ENCODE measurements around the gene LONP1. TPM values are rescaled to one million over a fixed set of nuclear protein-coding genes. Genes with fewer than 3 reads are reported as not detected.
A peak's percentile ranks its signal among the peaks of the same experiment; 100 is the strongest.

The LONP1 gene
- total and polyA plus RNA-seq, 5 experiments from 2014 or later = 19.9 to 75.3 (median 45.5) TPM

DNA sequence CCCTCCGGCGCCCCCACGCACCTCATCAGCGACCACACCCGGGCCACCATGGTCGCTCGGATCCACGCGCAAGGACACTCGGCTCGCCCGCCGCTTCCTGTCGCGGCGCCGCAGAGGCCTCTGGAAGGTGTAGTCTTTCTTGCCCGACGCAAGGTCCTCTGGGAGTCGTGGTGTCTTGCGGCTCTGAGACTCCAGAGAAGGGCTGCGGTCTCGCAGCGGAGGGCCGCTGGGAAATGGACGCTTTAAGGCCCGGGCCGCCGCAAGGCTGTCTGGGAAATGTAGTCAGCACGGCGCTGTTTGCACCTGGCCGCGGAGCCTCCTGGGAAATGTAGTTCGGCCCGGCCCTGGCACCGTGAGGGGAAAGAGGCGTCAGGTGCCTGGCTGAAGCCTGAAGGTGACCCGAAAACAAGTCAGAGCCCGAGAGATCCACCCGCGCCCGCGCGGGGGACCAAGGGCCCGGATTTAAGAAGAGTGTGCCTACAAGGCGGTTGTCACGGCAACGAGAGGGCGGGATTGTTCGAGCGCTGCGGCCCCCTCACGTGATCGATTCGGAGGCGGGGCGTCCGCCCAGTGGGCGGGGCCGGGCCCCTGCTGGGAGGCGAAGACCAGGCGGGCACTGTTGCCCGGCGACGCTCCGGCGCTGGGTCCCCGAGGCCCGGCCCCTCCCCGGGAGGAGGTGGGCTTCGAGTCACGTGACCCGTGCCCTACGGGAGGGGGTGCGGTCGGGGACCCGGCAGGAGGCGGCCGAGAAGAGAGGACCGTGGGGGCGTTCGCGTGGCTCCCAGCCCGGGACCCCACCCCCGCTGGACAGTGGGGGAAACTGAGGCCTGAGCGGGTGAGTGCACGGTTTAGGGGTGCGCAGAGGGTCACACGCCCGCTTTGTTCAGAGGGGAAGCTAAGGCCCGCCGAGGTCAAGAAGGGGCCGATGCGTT lies 39.2 kb downstream of the LONP1 start, which contains the start of the genes HSD11B1L and MICOS13:
TSS of gene HSD11B1L (plus strand) at position 591 of the 932 bp plus-strand sequence. CDS start 3,806 bp downstream, outside the sequence.
TSS of gene MICOS13 (minus strand) at position 80 of the 932 bp plus-strand sequence. CDS start at position 50, 30 bp downstream.
- Mint-ChIP-seq H3K27me3 (peaks cover 0 to 3% (median 0%) of the 10 kb centered on the region in 5 donors), H3K9me3 (no peaks in the 10 kb centered on the region), H3K4me3 (peak within 1 kb of the TSS; percentile 87 to 97 (median 92)), H3K36me3 (no peaks in the 10 kb centered on the region), H3K27ac (peak within 1 kb of the TSS; percentile 93 to 100 (median 99)), H3K4me1 (peaks cover 19 to 36% (median 29%) of the 10 kb centered on the region in 4 donors)
- ATAC-seq (peak; percentile 96), DNase-seq (peak; percentile 96 to 100 (median 98))
- POLR2A ChIA-PET = interaction anchor here (0.6 to 2.9 kb wide), 5 partner anchors 10 to 1206 kb away, joined by 4 to 15 read pairs (median 6); partner anchors contain the start of genes CATSPERD, LONP1, RPL36 and SAFB

DNA sequence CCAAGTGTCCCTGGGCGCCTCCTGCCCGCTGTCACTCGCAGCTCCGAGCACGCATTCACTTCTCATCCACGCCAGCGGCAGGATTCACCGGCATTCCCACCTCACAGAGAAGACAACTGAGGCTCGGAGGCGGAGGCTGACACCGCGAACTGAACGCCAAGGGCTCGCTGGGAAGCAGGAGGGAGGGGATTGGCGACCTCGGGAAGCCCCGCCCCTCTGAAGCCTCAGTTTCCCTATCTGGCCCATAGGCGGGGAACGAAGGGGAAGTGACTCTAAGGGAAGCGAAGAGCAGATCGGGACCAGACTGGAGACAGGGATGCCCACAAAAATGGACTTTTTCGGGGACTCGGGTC lies 39.9 kb downstream of the LONP1 start:
- POLR2A ChIA-PET = interaction anchor here (1.5 to 2.9 kb wide), 3 partner anchors 10 to 57 kb away, joined by 6 to 15 read pairs (median 6); partner anchors contain the start of genes CATSPERD, LONP1, RPL36 and SAFB
- no peak for ATAC-seq
- Mint-ChIP-seq H3K27ac (peak overlapping the region; percentile 93 to 100 (median 99)), H3K36me3 (no peaks in the 10 kb centered on the region), H3K27me3 (peaks cover 0 to 3% (median 0%) of the 10 kb centered on the region in 5 donors), H3K4me3 (peak overlapping the region; percentile 86 to 97 (median 92)), H3K4me1 (peaks cover 18 to 36% (median 29%) of the 10 kb centered on the region in 4 donors), H3K9me3 (no peaks in the 10 kb centered on the region)
- DNase-seq = no peak

DNA sequence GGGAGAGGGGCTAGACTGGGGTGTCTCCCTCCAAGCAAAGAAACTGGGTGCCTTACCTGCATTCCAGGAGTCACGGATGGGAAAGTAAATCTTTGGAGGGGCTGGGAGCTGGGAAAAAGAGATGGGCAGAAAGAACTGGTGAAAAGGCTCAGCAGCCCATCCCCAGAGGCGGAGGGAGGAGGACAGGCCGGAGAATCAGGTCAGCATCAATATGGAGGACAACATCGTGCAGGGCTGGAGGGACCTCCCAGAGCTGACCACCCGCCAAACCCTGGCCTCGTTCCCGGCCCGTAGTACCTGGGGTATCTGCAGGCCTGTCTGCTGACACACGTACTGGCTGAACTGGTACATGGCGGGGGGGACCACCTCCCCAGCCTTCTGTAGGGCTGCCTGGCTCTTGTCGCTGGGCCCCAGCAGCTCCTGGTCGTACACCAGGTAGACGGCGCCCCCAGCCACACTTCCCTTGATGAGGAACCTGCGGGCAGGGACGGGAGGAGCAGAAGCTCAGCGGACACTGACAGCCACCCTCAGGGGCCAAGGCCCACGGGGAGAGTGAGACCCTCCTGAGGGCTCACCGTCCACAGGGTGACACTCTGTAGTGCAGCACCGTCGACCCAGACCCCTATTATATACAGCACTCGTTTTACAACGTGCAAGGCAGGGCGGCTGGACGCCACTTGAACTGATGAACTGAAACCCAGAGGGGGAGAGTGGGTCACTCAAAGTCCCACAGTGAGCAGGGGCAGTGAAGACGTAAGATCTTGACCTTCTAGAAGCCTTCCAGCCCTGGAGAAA lies 40.5 kb downstream of the LONP1 start:
- Mint-ChIP-seq H3K27ac (peak overlapping the region; percentile 93 to 100 (median 99)), H3K36me3 (no peaks in the 10 kb centered on the region), H3K27me3 (peaks cover 0 to 3% (median 0%) of the 10 kb centered on the region in 5 donors), H3K4me1 (peaks cover 18 to 36% (median 29%) of the 10 kb centered on the region in 4 donors), H3K9me3 (no peaks in the 10 kb centered on the region), H3K4me3 (peak overlapping the region; percentile 86 to 97 (median 92))
- no peak for ATAC-seq
- POLR2A ChIA-PET = interaction anchor here (1.5 to 2.9 kb wide), 3 partner anchors 11 to 57 kb away, joined by 6 to 15 read pairs (median 6); partner anchors contain the start of genes CATSPERD, LONP1, RPL36 and SAFB
- no peak for DNase-seq

DNA sequence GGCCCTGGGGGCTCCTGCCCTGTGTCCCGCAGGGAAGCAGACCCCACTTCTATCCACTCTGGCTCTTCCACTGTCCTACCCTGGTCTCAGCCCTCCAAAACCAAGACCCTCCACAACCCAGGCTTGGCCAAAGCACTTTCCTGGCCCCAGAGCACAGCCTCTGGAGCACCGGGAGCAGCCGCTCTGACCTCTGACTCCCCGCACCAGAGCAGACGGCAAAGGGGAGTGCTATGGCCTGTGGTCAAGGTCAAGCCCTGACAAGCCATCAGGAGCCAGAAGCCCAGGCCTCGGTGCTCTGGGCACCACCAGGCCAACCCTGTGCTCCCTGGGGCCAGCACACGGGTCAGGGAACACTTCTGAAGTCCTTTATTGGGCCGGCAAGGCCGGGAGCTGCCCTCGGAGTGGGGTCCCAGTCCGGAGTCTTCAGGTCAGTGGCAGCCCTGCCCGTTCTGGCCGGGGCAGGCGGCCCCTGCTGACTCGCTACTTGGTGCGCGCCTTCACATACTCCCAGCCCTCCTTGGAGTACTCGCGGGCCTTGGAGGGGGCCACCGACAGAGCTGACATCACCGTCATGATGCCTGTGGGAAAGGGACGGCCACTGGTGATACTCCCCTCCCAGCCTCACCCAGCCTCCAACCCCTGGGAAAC lies 41.8 kb downstream of the LONP1 start:
- H3K4me1 Mint-ChIP-seq = peaks cover 18 to 36% (median 29%) of the 10 kb centered on the region in 4 donors
- H3K36me3 Mint-ChIP-seq = no peaks in the 10 kb centered on the region
- no peaks in the 10 kb centered on the region for H3K9me3 Mint-ChIP-seq
- H3K27ac Mint-ChIP-seq = no peak overlapping the region
- peak overlapping the region in 2 of 10 donors; percentile 3 to 26 for H3K4me3 Mint-ChIP-seq
- ATAC-seq (no peak), DNase-seq (no peak)
- POLR2A ChIA-PET = interaction anchor here (0.5 kb wide), 2 partner anchors 21 to 81 kb away, joined by 3 to 4 read pairs; no protein-coding TSS in a partner anchor
- peaks cover 0 to 3% (median 0%) of the 10 kb centered on the region in 5 donors for H3K27me3 Mint-ChIP-seq

DNA sequence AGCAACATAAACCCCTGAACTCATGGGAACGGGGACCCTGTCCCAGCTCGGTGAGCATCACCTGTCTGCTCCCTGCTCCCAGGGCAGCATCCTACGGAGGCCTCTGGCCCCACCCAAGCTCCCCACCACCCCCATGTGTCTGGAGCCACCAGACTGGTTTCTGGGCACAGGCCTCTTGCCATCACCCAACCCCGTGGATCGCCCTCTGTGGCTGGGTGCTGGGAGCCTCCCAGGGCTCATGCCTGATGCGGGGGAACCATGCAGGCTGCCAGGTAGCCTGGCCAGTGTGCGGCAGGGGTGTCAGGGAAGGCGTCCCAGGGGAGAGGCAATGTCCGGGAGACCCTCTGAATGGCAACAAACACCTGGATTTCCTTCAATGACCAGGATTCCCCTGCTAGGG lies 42.4 kb downstream of the LONP1 start:
- POLR2A ChIA-PET = interaction anchor here (1.0 kb wide), 1 partner anchor 43 kb away, joined by 4 read pairs; the partner anchor contains the start of genes CATSPERD and LONP1
- H3K27ac Mint-ChIP-seq = no peak overlapping the region
- H3K9me3 Mint-ChIP-seq = no peaks in the 10 kb centered on the region
- peaks cover 0 to 3% (median 0%) of the 10 kb centered on the region in 5 donors for H3K27me3 Mint-ChIP-seq
- peak overlapping the region in 1 of 10 donors; percentile 37 for H3K4me3 Mint-ChIP-seq
- H3K36me3 Mint-ChIP-seq = no peaks in the 10 kb centered on the region
- H3K4me1 Mint-ChIP-seq = peaks cover 16 to 38% (median 30%) of the 10 kb centered on the region in 4 donors
- ATAC-seq (no peak), DNase-seq (no peak)

GRCh38 chr19:5677136-5677535 lies 42.8 kb downstream of the LONP1 start:
- DNase-seq (no peak), ATAC-seq (no peak)
- Mint-ChIP-seq H3K9me3 (no peaks in the 10 kb centered on the region), H3K27me3 (peaks cover 0 to 3% (median 0%) of the 10 kb centered on the region in 5 donors), H3K27ac (peak overlapping the region in 1 of 10 donors; percentile 37), H3K4me3 (no peak overlapping the region), H3K36me3 (no peaks in the 10 kb centered on the region), H3K4me1 (peaks cover 16 to 35% (median 28%) of the 10 kb centered on the region in 4 donors)
- POLR2A ChIA-PET = interaction anchor here (0.9 to 1.0 kb wide), 2 partner anchors 13 to 43 kb away, joined by 4 read pairs; partner anchors contain the start of genes CATSPERD, LONP1 and RPL36

GRCh38 chr19:5676772-5677105 lies 43.2 kb downstream of the LONP1 start:
- Mint-ChIP-seq H3K4me3 (no peak overlapping the region), H3K27ac (no peak overlapping the region), H3K27me3 (peaks cover 0 to 3% (median 0%) of the 10 kb centered on the region in 5 donors), H3K9me3 (no peaks in the 10 kb centered on the region), H3K36me3 (no peaks in the 10 kb centered on the region), H3K4me1 (peaks cover 16 to 31% (median 24%) of the 10 kb centered on the region in 4 donors)
- no peak for ATAC-seq
- POLR2A ChIA-PET = interaction anchor here (0.6 to 1.0 kb wide), 3 partner anchors 13 to 44 kb away, joined by 4 read pairs; partner anchors contain the start of genes CATSPERD, LONP1 and RPL36
- no peak for DNase-seq

- Mint-ChIP-seq H3K4me3 (peak overlapping the region in 1 of 10 donors; percentile 2), H3K4me1 (peaks cover 12 to 26% (median 19%) of the 10 kb centered on the region in 4 donors)
- POLR2A ChIA-PET = interaction anchor here (0.6 to 1.0 kb wide), 3 partner anchors 13 to 44 kb away, joined by 4 read pairs; partner anchors contain the start of genes CATSPERD, LONP1 and RPL36
Measured at GRCh38 chr19:5676105-5676771, 43.7 kb downstream of the LONP1 start.

DNA sequence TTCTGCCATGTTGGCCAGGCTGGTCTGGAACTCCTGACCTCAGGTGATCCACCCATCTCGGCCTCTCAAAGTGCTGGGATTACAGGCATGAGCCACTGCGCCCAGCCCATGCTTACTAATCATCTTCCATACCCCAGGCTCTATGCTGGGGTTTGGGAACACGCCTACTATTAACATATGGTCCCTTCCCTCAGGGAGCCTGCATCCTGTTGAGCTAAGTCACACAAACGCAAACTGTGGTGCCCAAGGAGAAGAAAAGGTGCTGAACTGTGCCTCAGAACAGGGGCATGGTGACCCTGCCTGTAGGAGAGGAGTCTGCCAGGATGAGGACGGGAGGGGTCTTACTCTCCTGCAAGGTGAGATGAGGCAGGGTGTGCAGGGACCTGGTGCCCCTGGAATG lies 45.2 kb downstream of the LONP1 start:
- Mint-ChIP-seq H3K36me3 (peaks cover 0 to 6% (median 0%) of the 10 kb centered on the region in 3 donors), H3K4me1 (peaks cover 6 to 17% (median 10%) of the 10 kb centered on the region in 4 donors), H3K27ac (peak overlapping the region in 1 of 10 donors; percentile 79), H3K4me3 (no peak overlapping the region), H3K9me3 (no peaks in the 10 kb centered on the region), H3K27me3 (no peaks in the 10 kb centered on the region)
- DNase-seq = no peak
- POLR2A ChIA-PET = interaction anchor here (0.5 to 1.1 kb wide), 3 partner anchors 52 to 1616 kb away, joined by 3 to 6 read pairs (median 3); partner anchors contain the start of genes SAFB and SAFB2
- ATAC-seq = no peak

More at GRCh38 chr19:5676105-5676771, 43.7 kb downstream of the LONP1 start:
- Mint-ChIP-seq H3K9me3 (no peaks in the 10 kb centered on the region), H3K27me3 (peaks cover 0 to 3% (median 0%) of the 10 kb centered on the region in 5 donors), H3K36me3 (no peaks in the 10 kb centered on the region), H3K27ac (peak overlapping the region in 2 of 10 donors; percentile 33 to 90)
- DNase-seq (no peak), ATAC-seq (no peak)

DNA sequence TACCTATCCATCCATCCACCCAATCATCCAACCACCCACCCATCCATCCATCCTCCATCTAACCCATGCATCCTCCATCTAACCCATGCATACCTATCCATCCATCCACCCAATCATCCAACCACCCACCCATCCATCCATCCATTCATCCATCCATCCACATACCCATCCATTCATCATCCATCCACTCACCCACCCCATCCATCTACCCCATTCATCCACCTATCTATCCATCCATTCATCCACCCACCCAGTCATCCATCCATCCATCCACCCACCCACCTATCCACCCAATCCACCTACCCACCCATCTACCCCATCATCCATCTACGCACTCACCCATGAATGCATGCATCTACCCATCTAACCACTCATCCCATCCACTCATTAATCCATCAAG lies 46.2 kb downstream of the LONP1 start:
- Mint-ChIP-seq H3K27me3 (no peaks in the 10 kb centered on the region), H3K27ac (no peak overlapping the region), H3K36me3 (peaks cover 0 to 15% (median 0%) of the 10 kb centered on the region in 3 donors), H3K9me3 (no peaks in the 10 kb centered on the region), H3K4me3 (no peak overlapping the region), H3K4me1 (peaks cover 0 to 7% (median 3%) of the 10 kb centered on the region in 4 donors)
- DNase-seq = no peak
- no peak for ATAC-seq
- POLR2A ChIA-PET = interaction anchor here (0.7 kb wide), 1 partner anchor 1615 kb away, joined by 6 read pairs; no protein-coding TSS in a partner anchor

All from naive thymus-derived CD8-positive, alpha-beta T cell (primary cell).